ENCODE results near the gene CLDND1.

DNA sequence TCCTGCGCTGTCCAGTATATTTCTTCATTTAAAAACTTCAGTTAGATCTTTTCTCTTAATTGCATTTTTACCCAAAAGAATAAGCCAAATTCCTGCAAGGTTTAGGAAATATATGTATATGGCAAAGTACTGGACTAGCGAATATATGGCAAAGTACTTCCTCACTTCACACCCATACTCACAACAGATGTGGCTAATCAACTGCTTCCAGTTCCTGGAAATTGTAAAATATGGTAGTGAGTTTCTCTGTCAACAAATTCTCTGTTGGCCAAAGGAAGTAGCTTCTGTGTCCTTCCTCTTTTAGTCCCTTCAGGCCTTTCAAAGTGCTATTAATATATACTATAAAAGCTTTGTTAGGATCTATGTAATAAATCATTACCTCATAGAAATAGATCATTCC is 31.1 kb upstream of the CLDND1 start:
- TF ChIP-seq, protein P1, sequence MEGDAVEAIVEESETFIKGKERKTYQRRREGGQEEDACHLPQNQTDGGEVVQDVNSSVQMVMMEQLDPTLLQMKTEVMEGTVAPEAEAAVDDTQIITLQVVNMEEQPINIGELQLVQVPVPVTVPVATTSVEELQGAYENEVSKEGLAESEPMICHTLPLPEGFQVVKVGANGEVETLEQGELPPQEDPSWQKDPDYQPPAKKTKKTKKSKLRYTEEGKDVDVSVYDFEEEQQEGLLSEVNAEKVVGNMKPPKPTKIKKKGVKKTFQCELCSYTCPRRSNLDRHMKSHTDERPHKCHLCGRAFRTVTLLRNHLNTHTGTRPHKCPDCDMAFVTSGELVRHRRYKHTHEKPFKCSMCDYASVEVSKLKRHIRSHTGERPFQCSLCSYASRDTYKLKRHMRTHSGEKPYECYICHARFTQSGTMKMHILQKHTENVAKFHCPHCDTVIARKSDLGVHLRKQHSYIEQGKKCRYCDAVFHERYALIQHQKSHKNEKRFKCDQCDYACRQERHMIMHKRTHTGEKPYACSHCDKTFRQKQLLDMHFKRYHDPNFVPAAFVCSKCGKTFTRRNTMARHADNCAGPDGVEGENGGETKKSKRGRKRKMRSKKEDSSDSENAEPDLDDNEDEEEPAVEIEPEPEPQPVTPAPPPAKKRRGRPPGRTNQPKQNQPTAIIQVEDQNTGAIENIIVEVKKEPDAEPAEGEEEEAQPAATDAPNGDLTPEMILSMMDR (conservative IDR thresholded peaks at IDR 0.05; ENCODE audit: low read length): no peak
- TF ChIP-seq EZH2phosphoT487 (IDR thresholded peaks at IDR 0.05; ENCODE audit: borderline replicate concordance, low read depth, low read length): no peak
